HG02759 (cell line): ENCODE results near the gene GMCL1.

Source experiments
- ATAC-seq: cut with Tn5 transposase; IDR thresholded peaks from one replicate; pipeline ENCODE4 v1.9.1; 2021; ENCODE audit warnings: mild to moderate bottlenecking, moderate library complexity; ENCODE audit not compliant: unreplicated experiment

GMCL1 gene

GRCh38 chr2:69829256-69830044 lies at the start of gene GMCL1:
GMCL1 (plus strand) TSS chr2:69829660; CDS start chr2:69829893, 233 bp downstream.
- peak; percentile 92 for ATAC-seq

GRCh38 chr2:69780921-69781320 lies 48.5 kb upstream of the GMCL1 start:
- no peak for ATAC-seq

- ATAC-seq = peak; percentile 80
Observed at GRCh38 chr2:69781321-69782248, 47.9 kb upstream of the GMCL1 start.

- no peak for ATAC-seq
Observed at GRCh38 chr2:69784228-69784627, 45.2 kb upstream of the GMCL1 start.

- no peak for ATAC-seq
Observed at GRCh38 chr2:69785358-69785757, 44.1 kb upstream of the GMCL1 start.

GRCh38 chr2:69786052-69786560 lies 43.4 kb upstream of the GMCL1 start:
- no peak for ATAC-seq

- no peak for ATAC-seq
Observed at GRCh38 chr2:69789175-69789721, 40.2 kb upstream of the GMCL1 start.

GRCh38 chr2:69789772-69790600 lies 39.5 kb upstream of the GMCL1 start:
- ATAC-seq = peak; percentile 65

- ATAC-seq = no peak
Observed at GRCh38 chr2:69790601-69790959, 38.9 kb upstream of the GMCL1 start.

- no peak for ATAC-seq
Observed at GRCh38 chr2:69791045-69791444, 38.4 kb upstream of the GMCL1 start.

- no peak for ATAC-seq
Observed at GRCh38 chr2:69796174-69796573, 33.3 kb upstream of the GMCL1 start.

- no peak for ATAC-seq
Observed at GRCh38 chr2:69797235-69797634, 32.2 kb upstream of the GMCL1 start.

- no peak for ATAC-seq
Observed at GRCh38 chr2:69797836-69798289, 31.6 kb upstream of the GMCL1 start.

- ATAC-seq = no peak
Observed at GRCh38 chr2:69798290-69798908, 31.1 kb upstream of the GMCL1 start.

GRCh38 chr2:69798909-69799526 lies 30.4 kb upstream of the GMCL1 start:
- ATAC-seq = peak; percentile 62

- no peak for ATAC-seq
Observed at GRCh38 chr2:69801745-69802290, 27.6 kb upstream of the GMCL1 start.

GRCh38 chr2:69802781-69803367 lies 26.6 kb upstream of the GMCL1 start:
- ATAC-seq = peak; percentile 50

GRCh38 chr2:69804416-69804815 lies 25.0 kb upstream of the GMCL1 start:
- ATAC-seq = no peak

- ATAC-seq = no peak
Observed at GRCh38 chr2:69805887-69806286, 23.6 kb upstream of the GMCL1 start.
